GM12874 (cell line): ENCODE data around the gene FSTL4.

Experiments
- CTCF ChIP-seq: IDR thresholded peaks from 2 replicates; pipeline ENCODE4 v1.5.1; 2011; ENCODE audit warnings: low read depth, mild to moderate bottlenecking, control low read depth, low read length, moderate library complexity; ENCODE audit not compliant: insufficient read depth

The FSTL4 gene

GRCh38 chr5:133325864-133326263 is 286.5 kb downstream of the FSTL4 start:
- TF ChIP-seq CTCF = no peak

- no peak for TF ChIP-seq CTCF
Observed at GRCh38 chr5:133324926-133325325, 287.4 kb downstream of the FSTL4 start.

DNA sequence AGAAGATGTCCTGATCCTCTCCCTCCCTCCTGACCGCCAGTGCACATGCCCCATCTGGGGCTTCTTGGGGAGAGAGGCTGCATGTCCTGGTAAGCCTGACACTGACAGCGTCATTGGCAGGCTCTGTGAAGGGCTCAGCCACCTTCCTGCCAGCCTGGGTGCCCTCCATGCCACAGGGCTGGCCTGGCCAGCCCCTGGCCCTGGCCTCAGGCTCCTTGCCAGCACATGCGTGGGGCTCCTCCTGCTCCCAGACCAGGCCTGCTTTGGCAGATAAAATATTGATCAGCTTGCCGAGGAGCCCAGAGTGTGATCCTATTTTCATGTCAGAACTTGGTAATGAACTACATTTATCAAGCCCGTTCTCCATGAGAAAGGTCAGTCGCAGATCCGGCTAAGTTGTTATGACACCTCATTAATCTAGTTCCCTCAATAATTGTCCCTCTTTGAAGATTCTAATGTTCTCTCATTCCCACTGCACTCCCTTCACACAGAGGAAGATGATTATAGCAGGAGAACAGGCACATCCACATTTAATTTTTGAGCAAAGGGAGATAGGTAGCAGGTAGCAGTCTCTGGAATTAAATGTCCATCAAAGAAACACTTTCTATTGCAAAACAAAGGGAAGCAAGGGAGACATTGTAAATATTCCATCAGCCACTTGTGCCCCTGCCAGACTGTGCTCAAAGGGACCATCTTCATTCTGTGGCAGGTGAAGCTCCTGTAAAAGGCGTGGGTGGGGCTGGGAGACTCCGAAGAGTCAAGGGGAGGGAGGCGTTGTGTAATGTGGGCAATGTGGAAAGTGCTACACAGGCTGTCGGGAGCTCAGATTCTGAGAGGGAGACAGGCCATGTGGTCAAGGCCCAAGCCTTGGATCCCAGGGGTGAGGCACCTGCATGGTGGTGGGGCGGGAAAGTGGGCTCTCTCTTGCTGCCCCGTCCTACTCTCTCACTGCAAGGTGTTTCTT is 288.6 kb downstream of the FSTL4 start:
- TF ChIP-seq CTCF = no peak

DNA sequence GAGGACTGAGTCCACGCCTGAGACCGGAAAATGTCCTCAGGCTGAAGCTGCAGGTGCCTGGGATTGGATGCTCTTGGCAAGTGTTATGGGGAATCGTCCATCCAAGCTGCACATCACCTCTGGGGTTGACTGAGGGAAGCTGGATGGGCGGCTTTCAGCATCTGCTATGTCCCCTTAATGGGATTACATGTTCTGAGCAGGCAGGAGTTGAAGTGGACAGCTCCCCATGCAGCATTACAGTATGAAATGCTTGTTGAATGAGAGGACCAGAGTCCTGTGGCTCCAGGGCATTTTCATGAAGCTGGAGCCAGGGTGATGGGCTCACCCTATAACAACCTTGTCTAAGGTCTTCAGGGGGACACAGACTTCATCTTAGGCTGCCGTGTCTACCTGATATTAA is 289.6 kb downstream of the FSTL4 start:
- no peak for TF ChIP-seq CTCF

DNA sequence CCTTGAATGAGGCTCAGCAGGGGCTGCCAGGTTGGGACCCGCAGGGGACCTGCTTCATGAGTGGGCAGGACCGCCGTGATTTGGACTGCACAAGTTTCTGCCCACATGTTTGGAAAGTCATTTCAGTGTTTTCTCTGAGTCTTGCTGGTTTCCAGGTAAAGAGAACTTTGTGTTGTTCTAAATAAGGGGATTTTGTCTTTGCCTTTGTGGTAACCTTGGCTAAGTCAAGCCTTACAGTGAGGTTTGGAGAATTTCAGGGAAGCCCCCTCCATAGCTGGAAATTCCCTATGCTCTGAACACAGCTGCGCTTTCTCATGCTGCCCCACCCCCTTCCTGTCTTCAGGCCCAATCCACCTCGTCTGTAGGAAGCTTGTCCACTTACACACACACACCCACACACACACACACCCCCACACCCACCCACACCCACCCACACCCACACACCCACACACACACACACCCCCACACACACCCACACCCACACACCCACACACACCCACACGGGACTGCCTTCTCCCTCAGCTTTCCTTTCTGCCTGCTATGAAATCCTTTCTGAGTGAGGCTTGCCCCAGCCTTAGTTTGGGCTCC is 290.4 kb downstream of the FSTL4 start:
- no peak for TF ChIP-seq CTCF

- no peak for TF ChIP-seq CTCF
Observed at GRCh38 chr5:133321286-133321832, 291.0 kb downstream of the FSTL4 start.

GRCh38 chr5:133319905-133320520 is 292.3 kb downstream of the FSTL4 start:
- TF ChIP-seq CTCF = no peak
